Stimulated activated effector memory CD8-positive, alpha-beta T cell treated with anti-CD3 and anti-CD28 coated beads, Interleukin-12 subunit alpha, Interleukin-12 subunit beta, amount 100 ng/mL, for 72 hours (primary cell): ENCODE results near the gene MAOB.
A peak's percentile ranks its signal among the peaks of the same experiment; 100 is the strongest.
"Not testable (repeated sequence)": the region's sequence is repeated elsewhere in the genome, so short reads cannot be mapped to it uniquely, and the experiment has no call there.

Experiments used
- ATAC-seq: fragments of 150-1000 bp; cut with Tn5 transposase; 2 replicates; pipeline ENCODE4 v1.10.0; 2021
- DNase-seq, 2 donors: peaks; one replicate each; pipeline ENCODE4 v3.0.0; 2021 to 2022; ENCODE audit warnings: low spot score in 2 of 2
- H3K27ac Mint-ChIP-seq: one replicate; pipeline ENCODE4 v1.8.0; 2022; ENCODE audit warnings: mild to moderate bottlenecking, mixed read lengths
- H3K36me3 Mint-ChIP-seq: one replicate; pipeline ENCODE4 v1.8.0; 2022; ENCODE audit warnings: mild to moderate bottlenecking, mixed read lengths
- H3K4me1 Mint-ChIP-seq: one replicate; pipeline ENCODE4 v1.8.0; 2022; ENCODE audit warnings: mixed read lengths
- H3K4me3 Mint-ChIP-seq: one replicate; pipeline ENCODE4 v1.8.0; 2022; ENCODE audit warnings: mild to moderate bottlenecking, mixed read lengths
- H3K9me3 Mint-ChIP-seq: one replicate; pipeline ENCODE4 v1.8.0; 2022; ENCODE audit warnings: mixed read lengths

MAOB gene

GRCh38 chrX:43745938-43746721 is 136.1 kb downstream of the MAOB start:
- Mint-ChIP-seq H3K4me3 (no peak overlapping the region), H3K9me3 (no peaks in the 10 kb centered on the region), H3K36me3 (no peaks in the 10 kb centered on the region), H3K27ac (no peak overlapping the region), H3K4me1 (no peaks in the 10 kb centered on the region)
- DNase-seq (no peak), ATAC-seq (no peak)

- Mint-ChIP-seq H3K4me3 (no peak overlapping the region), H3K36me3 (no peaks in the 10 kb centered on the region), H3K27ac (no peak overlapping the region), H3K9me3 (no peaks in the 10 kb centered on the region), H3K4me1 (no peaks in the 10 kb centered on the region)
- no peak for DNase-seq
- no peak for ATAC-seq
These were observed 138.0 kb downstream of the MAOB start for GRCh38 chrX:43744284-43744683.

- no peaks in the 10 kb centered on the region for H3K4me1 Mint-ChIP-seq
- H3K9me3 Mint-ChIP-seq = no peaks in the 10 kb centered on the region
- H3K4me3 Mint-ChIP-seq = no peak overlapping the region
- no peak overlapping the region for H3K27ac Mint-ChIP-seq
- ATAC-seq (no peak), DNase-seq (no peak)
- H3K36me3 Mint-ChIP-seq = no peaks in the 10 kb centered on the region
These were observed 139.0 kb downstream of the MAOB start for GRCh38 chrX:43743100-43743822.

GRCh38 chrX:43741843-43742573 is 140.2 kb downstream of the MAOB start:
- DNase-seq (no peak), ATAC-seq (no peak)
- Mint-ChIP-seq H3K9me3 (no peaks in the 10 kb centered on the region), H3K4me1 (no peaks in the 10 kb centered on the region), H3K27ac (no peak overlapping the region), H3K4me3 (no peak overlapping the region), H3K36me3 (no peaks in the 10 kb centered on the region)

- no peaks in the 10 kb centered on the region for H3K9me3 Mint-ChIP-seq
- H3K36me3 Mint-ChIP-seq = no peaks in the 10 kb centered on the region
- ATAC-seq (no peak), DNase-seq (no peak)
- no peak overlapping the region for H3K27ac Mint-ChIP-seq
- no peaks in the 10 kb centered on the region for H3K4me1 Mint-ChIP-seq
- H3K4me3 Mint-ChIP-seq = no peak overlapping the region
These were observed 146.3 kb downstream of the MAOB start for GRCh38 chrX:43735957-43736356.

GRCh38 chrX:43735534-43735933 is 146.7 kb downstream of the MAOB start:
- H3K4me3 Mint-ChIP-seq = no peak overlapping the region
- no peaks in the 10 kb centered on the region for H3K4me1 Mint-ChIP-seq
- ATAC-seq (no peak), DNase-seq (no peak)
- no peaks in the 10 kb centered on the region for H3K36me3 Mint-ChIP-seq
- no peaks in the 10 kb centered on the region for H3K9me3 Mint-ChIP-seq
- no peak overlapping the region for H3K27ac Mint-ChIP-seq

- no peaks in the 10 kb centered on the region for H3K9me3 Mint-ChIP-seq
- H3K4me3 Mint-ChIP-seq = no peak overlapping the region
- no peak overlapping the region for H3K27ac Mint-ChIP-seq
- no peaks in the 10 kb centered on the region for H3K4me1 Mint-ChIP-seq
- DNase-seq (no peak), ATAC-seq (no peak)
- no peaks in the 10 kb centered on the region for H3K36me3 Mint-ChIP-seq
These were observed 147.8 kb downstream of the MAOB start for GRCh38 chrX:43734444-43734843.

- Mint-ChIP-seq H3K36me3 (no peaks in the 10 kb centered on the region), H3K4me1 (no peaks in the 10 kb centered on the region), H3K9me3 (no peaks in the 10 kb centered on the region), H3K27ac (no peak overlapping the region), H3K4me3 (no peak overlapping the region)
- ATAC-seq (no peak), DNase-seq (no peak)
These were observed 148.6 kb downstream of the MAOB start for GRCh38 chrX:43733699-43734098.

GRCh38 chrX:43731086-43731485 is 151.2 kb downstream of the MAOB start:
- H3K36me3 Mint-ChIP-seq = no peaks in the 10 kb centered on the region
- H3K27ac Mint-ChIP-seq = no peak overlapping the region
- no peaks in the 10 kb centered on the region for H3K9me3 Mint-ChIP-seq
- H3K4me1 Mint-ChIP-seq = no peaks in the 10 kb centered on the region
- no peak overlapping the region for H3K4me3 Mint-ChIP-seq
- ATAC-seq (no peak), DNase-seq (no peak)

- no peaks in the 10 kb centered on the region for H3K9me3 Mint-ChIP-seq
- no peak for ATAC-seq
These were observed 153.3 kb downstream of the MAOB start for GRCh38 chrX:43728966-43729365.

GRCh38 chrX:43728002-43728401 is 154.2 kb downstream of the MAOB start:
- H3K27ac Mint-ChIP-seq = no peak overlapping the region
- peaks cover 6% of the 10 kb centered on the region for H3K4me1 Mint-ChIP-seq
- DNase-seq = no peak
- H3K4me3 Mint-ChIP-seq = no peak overlapping the region
- H3K9me3 Mint-ChIP-seq = no peaks in the 10 kb centered on the region
- no peak for ATAC-seq
- H3K36me3 Mint-ChIP-seq = no peaks in the 10 kb centered on the region

More at GRCh38 chrX:43728966-43729365, 153.3 kb downstream of the MAOB start:
- Mint-ChIP-seq H3K36me3 (no peaks in the 10 kb centered on the region), H3K27ac (no peak overlapping the region), H3K4me3 (no peak overlapping the region), H3K4me1 (peaks cover 6% of the 10 kb centered on the region)
- DNase-seq = no peak

- not testable (repeated sequence) for H3K4me1 Mint-ChIP-seq, ATAC-seq, H3K9me3 Mint-ChIP-seq, H3K4me3 Mint-ChIP-seq, DNase-seq, H3K27ac Mint-ChIP-seq, H3K36me3 Mint-ChIP-seq
These were observed 155.0 kb downstream of the MAOB start for GRCh38 chrX:43727254-43727653.

- DNase-seq, H3K4me1 Mint-ChIP-seq, H3K27ac Mint-ChIP-seq, H3K9me3 Mint-ChIP-seq, ATAC-seq, H3K36me3 Mint-ChIP-seq: not testable (repeated sequence)
- H3K4me3 Mint-ChIP-seq = peak overlapping the region; percentile 16
These were observed 157.0 kb downstream of the MAOB start for GRCh38 chrX:43725227-43725626.

GRCh38 chrX:43720961-43721360 is 161.3 kb downstream of the MAOB start:
- no peaks in the 10 kb centered on the region for H3K36me3 Mint-ChIP-seq

GRCh38 chrX:43720082-43720481 is 162.2 kb downstream of the MAOB start:
- Mint-ChIP-seq H3K4me3 (no peak overlapping the region), H3K27ac (no peak overlapping the region), H3K4me1 (peaks cover 6% of the 10 kb centered on the region), H3K9me3 (no peaks in the 10 kb centered on the region), H3K36me3 (no peaks in the 10 kb centered on the region)
- DNase-seq (no peak), ATAC-seq (no peak)

More at GRCh38 chrX:43720961-43721360, 161.3 kb downstream of the MAOB start:
- ATAC-seq (no peak), DNase-seq (no peak)
- Mint-ChIP-seq H3K4me1 (peaks cover 6% of the 10 kb centered on the region), H3K4me3 (no peak overlapping the region), H3K27ac (no peak overlapping the region), H3K9me3 (no peaks in the 10 kb centered on the region)
